AG04449 (cell line): ENCODE data around the gene SDC3.

Experiments used
- CTCF ChIA-PET: fragments of 350-600 bp; formaldehyde crosslinking; extraction: SDS; loops from one replicate; lab custom pipeline; 2021; ENCODE audit warnings: antibody characterized with exemption; lab: Yijun Ruan, JAX
- POLR2A ChIA-PET: fragments of 400-600, 350-600 bp; formaldehyde crosslinking; extraction: SDS; loops from one replicate; lab custom pipeline; 2020; ENCODE audit warnings: antibody characterized with exemption, inconsistent platforms; lab: Yijun Ruan, JAX
- DNase-seq: peaks from one replicate; pipeline ENCODE4 v3.0.0-alpha.2; 2010; ENCODE audit warnings: low read depth, low spot score
- H3K4me3 ChIP-seq: 2 replicates; pipeline ENCODE4 v1.5.1; 2011; ENCODE audit warnings: low read depth, mild to moderate bottlenecking, control low read depth, low read length
- TF ChIP-seq, protein P1 (sequence below): IDR thresholded peaks from one replicate; pipeline ENCODE4 v1.5.1; 2011; ENCODE audit warnings: mild to moderate bottlenecking, moderate library complexity, low read length, control low read depth, inconsistent platforms; ENCODE audit not compliant: insufficient read depth; ENCODE audit errors: missing control alignments

The SDC3 gene

DNA sequence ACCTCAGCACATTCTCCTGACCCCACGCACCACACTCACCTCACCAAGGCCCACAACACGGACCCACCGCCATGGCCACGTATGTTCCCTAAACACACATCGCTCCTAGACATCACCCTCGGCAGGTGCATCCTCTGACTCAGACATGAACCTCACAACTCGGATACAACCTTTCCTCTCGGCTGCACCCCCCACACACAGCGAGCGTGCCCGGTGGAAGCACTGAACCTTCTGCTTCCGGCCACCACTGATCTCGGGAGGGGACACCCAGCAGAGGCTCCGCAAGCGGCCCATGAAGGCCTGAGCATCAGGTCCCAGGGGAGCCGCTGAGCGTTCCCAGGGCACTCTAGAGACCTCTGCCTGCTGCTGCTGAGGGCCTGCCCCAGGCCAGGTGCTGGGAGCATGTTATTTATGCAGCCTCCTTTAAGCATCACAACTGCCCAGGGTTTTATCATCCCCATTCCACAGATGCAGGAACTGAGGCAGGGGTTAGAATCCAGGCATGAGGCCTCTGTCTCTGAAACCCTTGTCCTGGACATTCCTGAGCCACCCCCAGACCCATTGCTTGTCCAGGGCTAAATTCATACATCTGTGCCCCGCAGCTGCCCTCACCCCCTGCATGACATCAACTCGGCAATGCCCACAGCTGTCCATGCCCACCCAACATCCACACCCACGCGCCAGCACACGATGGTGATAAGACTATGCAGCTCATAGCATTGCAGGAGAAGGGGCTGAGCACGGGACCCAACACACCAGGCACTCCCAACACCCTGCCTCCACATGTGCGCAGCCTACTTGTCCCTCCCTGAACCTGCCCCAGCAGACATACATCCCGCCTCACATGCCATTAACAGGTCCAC lies 27.0 kb downstream of the SDC3 start:
- POLR2A ChIA-PET: no interaction called here

DNA sequence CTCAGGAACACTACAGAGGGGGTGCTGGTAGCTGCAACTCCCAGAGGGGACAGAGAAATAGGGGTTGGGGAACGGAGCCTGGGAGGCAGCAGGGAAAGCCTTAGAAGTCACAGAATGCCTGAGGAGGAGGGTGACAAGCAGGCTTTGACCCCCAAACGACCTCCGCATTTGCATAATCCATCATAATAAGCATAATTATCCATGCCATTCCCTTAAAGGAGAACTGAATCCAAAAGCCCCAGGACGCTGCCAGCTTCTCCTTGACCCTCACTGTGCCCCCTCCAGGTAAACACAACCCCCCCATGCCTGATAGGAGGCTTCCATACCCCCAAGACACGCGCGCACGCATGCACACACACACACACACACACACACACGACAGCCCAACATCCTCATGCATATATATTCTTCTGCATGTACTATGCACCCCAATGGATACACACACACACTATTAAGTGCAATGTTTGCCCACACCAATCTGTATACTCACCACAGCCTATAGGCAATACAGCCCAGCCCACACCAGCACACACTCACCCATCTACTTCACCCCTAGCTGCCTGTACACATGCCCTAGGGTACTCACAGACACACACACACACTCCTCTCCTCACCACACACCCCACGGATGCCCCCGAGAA lies 27.8 kb downstream of the SDC3 start:
- H3K4me3 ChIP-seq: no peak overlapping the region
- CTCF ChIA-PET: interaction anchor here (1.5 kb wide), 1 partner anchor 22 kb away, joined by 4 read pairs; no protein-coding TSS in a partner anchor
- POLR2A ChIA-PET: no interaction called here
- TF ChIP-seq, protein P1, sequence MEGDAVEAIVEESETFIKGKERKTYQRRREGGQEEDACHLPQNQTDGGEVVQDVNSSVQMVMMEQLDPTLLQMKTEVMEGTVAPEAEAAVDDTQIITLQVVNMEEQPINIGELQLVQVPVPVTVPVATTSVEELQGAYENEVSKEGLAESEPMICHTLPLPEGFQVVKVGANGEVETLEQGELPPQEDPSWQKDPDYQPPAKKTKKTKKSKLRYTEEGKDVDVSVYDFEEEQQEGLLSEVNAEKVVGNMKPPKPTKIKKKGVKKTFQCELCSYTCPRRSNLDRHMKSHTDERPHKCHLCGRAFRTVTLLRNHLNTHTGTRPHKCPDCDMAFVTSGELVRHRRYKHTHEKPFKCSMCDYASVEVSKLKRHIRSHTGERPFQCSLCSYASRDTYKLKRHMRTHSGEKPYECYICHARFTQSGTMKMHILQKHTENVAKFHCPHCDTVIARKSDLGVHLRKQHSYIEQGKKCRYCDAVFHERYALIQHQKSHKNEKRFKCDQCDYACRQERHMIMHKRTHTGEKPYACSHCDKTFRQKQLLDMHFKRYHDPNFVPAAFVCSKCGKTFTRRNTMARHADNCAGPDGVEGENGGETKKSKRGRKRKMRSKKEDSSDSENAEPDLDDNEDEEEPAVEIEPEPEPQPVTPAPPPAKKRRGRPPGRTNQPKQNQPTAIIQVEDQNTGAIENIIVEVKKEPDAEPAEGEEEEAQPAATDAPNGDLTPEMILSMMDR: no peak
- DNase-seq: no peak

More for the DNA sequence above, 27.0 kb downstream of the SDC3 start:
- TF ChIP-seq, protein P1: no peak
- H3K4me3 ChIP-seq: no peak overlapping the region
- DNase-seq: no peak
- CTCF ChIA-PET: interaction anchor here (1.4 to 1.5 kb wide), 2 partner anchors 21 to 102 kb away, joined by 4 read pairs; no protein-coding TSS in a partner anchor

DNA sequence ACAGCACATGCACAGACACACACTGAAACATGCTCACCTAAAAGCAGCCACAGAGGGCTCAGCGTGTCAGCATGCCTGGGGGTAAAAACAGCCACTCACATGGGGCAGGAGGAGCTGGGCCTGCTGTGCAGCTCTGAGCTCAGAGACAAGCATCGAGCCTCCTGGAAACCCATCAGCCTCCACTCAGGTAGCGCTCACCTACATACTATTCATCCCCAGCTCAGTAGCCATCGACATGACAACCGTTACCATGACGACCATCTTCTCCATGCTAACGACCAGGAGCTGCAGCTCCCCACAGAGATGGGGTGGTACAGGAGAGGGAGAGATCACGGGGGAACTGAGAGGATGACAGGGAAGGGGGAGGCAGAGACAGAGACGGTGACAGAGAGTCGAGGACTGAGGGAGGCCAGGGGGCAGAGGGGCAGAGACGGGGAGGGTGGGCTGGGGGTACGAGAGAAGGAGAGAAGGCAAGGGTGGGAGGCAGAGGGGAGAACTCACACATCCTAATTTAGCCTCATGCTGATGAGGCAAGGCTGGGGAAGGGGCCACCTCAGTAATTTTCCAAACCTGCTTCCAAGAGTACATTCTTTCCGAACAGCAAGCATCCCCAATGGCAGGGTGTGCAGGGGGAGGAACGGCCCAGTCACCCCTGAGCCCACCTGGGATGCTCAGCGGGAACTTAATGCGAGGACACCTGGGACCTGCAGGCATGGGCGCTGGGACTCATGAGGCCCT lies 28.4 kb downstream of the SDC3 start:
- CTCF ChIA-PET: interaction anchor here (1.3 to 1.5 kb wide), 2 partner anchors 23 to 78 kb away, joined by 4 to 7 read pairs; no protein-coding TSS in a partner anchor
- no peak overlapping the region for H3K4me3 ChIP-seq
- POLR2A ChIA-PET: interaction anchor here (1.0 kb wide), 1 partner anchor 12 kb away, joined by 3 read pairs; no protein-coding TSS in a partner anchor
- TF ChIP-seq, protein P1: no peak
- no peak for DNase-seq

DNA sequence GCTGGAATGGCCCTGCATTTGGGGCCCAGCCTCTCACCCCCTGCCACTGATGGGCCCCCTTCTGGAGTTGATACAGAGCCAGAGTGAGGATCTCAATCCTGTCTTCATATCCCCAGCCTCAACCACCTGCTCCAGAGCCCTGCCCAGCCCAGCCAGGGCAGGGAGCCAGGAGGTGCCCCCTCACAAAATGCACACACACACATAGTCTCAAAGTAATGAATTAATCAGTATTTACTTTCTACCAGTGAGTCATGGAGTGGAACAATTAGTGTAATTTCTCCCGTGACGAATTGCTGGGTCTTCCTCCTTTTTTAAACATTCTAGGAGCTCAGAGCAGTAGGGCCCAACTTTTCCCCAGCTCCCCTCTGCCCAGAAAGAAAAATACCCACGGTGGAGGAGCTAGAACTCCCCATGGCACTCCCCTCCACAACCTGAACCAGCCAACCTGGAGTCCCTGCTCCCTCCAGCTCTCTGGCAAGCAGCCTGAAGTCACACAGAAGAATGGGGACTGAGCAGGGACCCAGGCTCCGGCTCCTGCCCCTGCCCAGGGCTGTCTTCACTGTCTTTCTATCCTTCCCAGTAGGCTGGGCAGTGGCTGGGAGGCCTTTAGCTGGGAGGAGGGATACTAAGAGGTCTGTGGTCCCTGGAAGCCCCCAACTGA lies 29.3 kb downstream of the SDC3 start:
- CTCF ChIA-PET: interaction anchor here (1.3 kb wide), 1 partner anchor 78 kb away, joined by 7 read pairs; no protein-coding TSS in a partner anchor
- no peak overlapping the region for H3K4me3 ChIP-seq
- no peak for DNase-seq
- TF ChIP-seq, protein P1: no peak
- POLR2A ChIA-PET: interaction anchor here (1.0 kb wide), 1 partner anchor 13 kb away, joined by 3 read pairs; no protein-coding TSS in a partner anchor

DNA sequence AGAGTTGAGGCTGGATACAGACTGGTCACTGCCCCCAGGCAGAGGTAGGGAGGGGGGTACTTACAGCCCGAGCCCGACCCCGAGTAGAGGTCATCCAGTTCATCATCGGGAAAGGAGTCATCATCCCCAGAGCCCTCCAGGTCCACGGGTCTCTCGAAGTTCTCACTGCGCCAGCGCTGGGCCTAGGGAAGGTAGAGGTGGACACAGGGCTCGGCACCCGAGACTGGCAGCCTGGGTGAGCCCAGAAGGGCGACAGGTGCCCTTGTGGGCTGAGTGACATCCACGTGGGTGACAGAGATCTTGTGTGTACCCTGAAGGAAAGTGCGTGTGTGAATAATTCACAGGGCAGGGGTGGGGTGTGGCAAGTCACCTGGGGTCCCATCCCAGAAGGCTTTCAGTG lies 30.0 kb downstream of the SDC3 start:
- TF ChIP-seq, protein P1: no peak
- CTCF ChIA-PET: no interaction called here

More for the DNA sequence above, 30.0 kb downstream of the SDC3 start:
- H3K4me3 ChIP-seq: no peak overlapping the region
- no peak for DNase-seq
- POLR2A ChIA-PET: no interaction called here
